T-helper 1 cell treated with Interleukin-12 subunit alpha and Interleukin-12 subunit beta and Interleukin-4 antibody, amounts not matched to agents 30 μg/mL and 1 μg/mL, for 36 hours (primary cell): ENCODE results near the gene SMAD3.

Experiments used
- H3K27ac Mint-ChIP-seq: one replicate; pipeline ENCODE4 v1.8.0; 2021; ENCODE audit warnings: mild to moderate bottlenecking, mixed read lengths
- H3K27me3 Mint-ChIP-seq: one replicate; pipeline ENCODE4 v1.8.0; 2021; ENCODE audit warnings: low read depth, mixed read lengths
- H3K36me3 Mint-ChIP-seq: one replicate; pipeline ENCODE4 v1.8.0; 2021; ENCODE audit warnings: low read depth, mixed read lengths
- H3K4me1 Mint-ChIP-seq: one replicate; pipeline ENCODE4 v1.8.0; 2021; ENCODE audit warnings: low read depth, mixed read lengths
- H3K4me3 Mint-ChIP-seq: one replicate; pipeline ENCODE4 v1.8.0; 2021; ENCODE audit warnings: mild to moderate bottlenecking, moderate library complexity, mixed read lengths
- H3K9me3 Mint-ChIP-seq: one replicate; pipeline ENCODE4 v1.8.0; 2021; ENCODE audit warnings: mixed read lengths

Gene SMAD3

DNA sequence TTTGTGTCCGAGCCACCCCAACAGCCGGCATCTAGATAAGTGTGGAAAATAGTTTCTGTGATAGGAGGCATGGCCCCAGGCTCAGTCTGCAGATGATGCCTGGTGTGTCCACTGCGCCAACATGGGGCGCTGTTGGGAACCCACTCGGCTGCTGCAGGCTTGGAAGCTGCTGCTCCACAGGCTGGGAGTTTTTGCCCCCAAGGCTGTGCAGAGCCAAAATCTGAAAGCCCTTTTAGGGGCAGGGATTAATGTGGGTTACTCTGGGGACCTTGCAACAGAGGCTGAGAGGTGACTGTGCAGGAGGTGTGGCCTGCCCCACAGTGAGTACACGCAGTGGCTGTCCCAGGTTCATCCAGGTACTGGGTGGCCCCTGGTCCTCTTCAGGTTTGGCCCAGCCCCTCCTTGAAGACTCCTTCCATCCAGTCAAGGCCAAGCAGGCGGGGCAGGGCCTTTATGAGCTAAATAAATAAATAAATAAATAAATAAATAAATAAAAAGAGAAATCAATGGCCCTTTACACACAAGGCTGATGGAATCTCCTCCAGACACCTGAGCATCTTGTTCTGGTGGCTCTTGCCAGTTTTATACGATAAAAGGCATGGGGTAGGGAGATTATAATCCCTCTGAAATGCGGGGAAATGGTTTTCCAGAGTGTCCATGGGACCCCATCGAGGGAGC, 115.3 kb downstream of the SMAD3 start:
- no peak overlapping the region for H3K4me3 Mint-ChIP-seq
- H3K27ac Mint-ChIP-seq, result no peak overlapping the region
- no peaks in the 10 kb centered on the region for H3K9me3 Mint-ChIP-seq
- peaks cover 53% of the 10 kb centered on the region for H3K36me3 Mint-ChIP-seq
- no peaks in the 10 kb centered on the region for H3K27me3 Mint-ChIP-seq
- peaks cover 29% of the 10 kb centered on the region for H3K4me1 Mint-ChIP-seq

DNA sequence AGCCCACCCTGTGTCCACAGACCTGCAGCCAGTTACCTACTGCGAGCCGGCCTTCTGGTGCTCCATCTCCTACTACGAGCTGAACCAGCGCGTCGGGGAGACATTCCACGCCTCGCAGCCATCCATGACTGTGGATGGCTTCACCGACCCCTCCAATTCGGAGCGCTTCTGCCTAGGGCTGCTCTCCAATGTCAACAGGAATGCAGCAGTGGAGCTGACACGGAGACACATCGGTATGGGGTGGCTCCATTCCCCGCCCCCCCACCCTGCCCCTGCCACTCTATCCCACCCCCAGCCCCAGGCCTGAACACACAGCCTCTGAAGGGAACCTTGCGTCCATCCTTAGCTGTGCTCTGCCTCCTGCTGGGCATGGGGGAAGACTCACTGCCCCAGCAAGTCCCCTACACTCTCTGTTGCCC, 115.8 kb downstream of the SMAD3 start:
- no peaks in the 10 kb centered on the region for H3K27me3 Mint-ChIP-seq

DNA sequence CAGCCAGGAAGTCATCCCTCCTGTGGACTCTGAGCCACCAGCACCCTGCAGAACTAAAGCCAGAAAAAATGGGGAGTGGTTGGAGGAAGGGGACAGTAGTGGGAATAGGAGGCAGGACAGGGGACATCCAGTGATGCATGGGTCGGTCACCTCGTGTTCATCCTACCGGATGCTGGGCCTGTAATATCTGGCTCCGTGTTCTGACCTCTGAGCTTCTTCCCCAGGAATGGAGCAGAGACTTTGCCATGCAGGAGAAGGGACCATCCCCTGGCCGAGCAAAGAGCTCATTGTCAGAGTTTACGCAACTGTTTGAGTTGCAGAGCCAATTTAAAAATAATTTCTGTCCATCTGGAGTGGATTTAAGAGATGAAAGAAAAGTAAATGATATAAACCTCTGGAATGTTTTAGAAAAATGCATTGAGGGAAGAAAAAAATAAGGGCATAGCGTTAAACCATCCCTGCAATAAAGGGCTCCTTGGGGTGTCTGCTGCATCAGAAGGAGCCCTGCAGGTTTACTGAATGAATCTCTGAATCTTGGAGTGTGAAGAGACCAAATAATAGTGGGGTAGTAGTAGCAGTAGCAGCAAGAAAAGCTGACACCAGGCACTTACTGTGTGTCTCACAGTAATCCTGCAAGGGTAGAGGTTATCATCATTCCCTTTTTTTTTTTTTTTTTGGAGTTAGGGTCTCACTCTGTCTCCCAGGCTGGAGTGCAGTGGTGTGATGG, 118.2 kb downstream of the SMAD3 start:
- H3K27ac Mint-ChIP-seq, result peak overlapping the region; percentile 9
- peaks cover 65% of the 10 kb centered on the region for H3K36me3 Mint-ChIP-seq
- no peak overlapping the region for H3K4me3 Mint-ChIP-seq

More for the DNA sequence above, 115.8 kb downstream of the SMAD3 start:
- Mint-ChIP-seq H3K36me3 (peaks cover 53% of the 10 kb centered on the region), H3K4me3 (no peak overlapping the region), H3K27ac (peak overlapping the region; percentile 41), H3K4me1 (peaks cover 27% of the 10 kb centered on the region), H3K9me3 (no peaks in the 10 kb centered on the region)

GRCh38 chr15:67184208-67184925, 119.0 kb downstream of the SMAD3 start:
- Mint-ChIP-seq H3K36me3 (peaks cover 62% of the 10 kb centered on the region), H3K4me3 (no peak overlapping the region), H3K27me3 (no peaks in the 10 kb centered on the region), H3K4me1 (peaks cover 21% of the 10 kb centered on the region), H3K27ac (no peak overlapping the region), H3K9me3 (no peaks in the 10 kb centered on the region)

More for the DNA sequence above, 118.2 kb downstream of the SMAD3 start:
- H3K4me1 Mint-ChIP-seq, result peaks cover 22% of the 10 kb centered on the region
- no peaks in the 10 kb centered on the region for H3K9me3 Mint-ChIP-seq
- H3K27me3 Mint-ChIP-seq, result no peaks in the 10 kb centered on the region

- H3K27me3 Mint-ChIP-seq, result no peaks in the 10 kb centered on the region
- peaks cover 14% of the 10 kb centered on the region for H3K4me1 Mint-ChIP-seq
- H3K36me3 Mint-ChIP-seq, result peaks cover 61% of the 10 kb centered on the region
- H3K27ac Mint-ChIP-seq, result peak overlapping the region; percentile 80
- H3K9me3 Mint-ChIP-seq, result no peaks in the 10 kb centered on the region
- H3K4me3 Mint-ChIP-seq, result no peak overlapping the region
Observed at GRCh38 chr15:67185051-67185450, 119.6 kb downstream of the SMAD3 start.

- Mint-ChIP-seq H3K27ac (peak overlapping the region; percentile 80), H3K9me3 (no peaks in the 10 kb centered on the region), H3K36me3 (peaks cover 67% of the 10 kb centered on the region), H3K4me1 (peaks cover 14% of the 10 kb centered on the region), H3K27me3 (no peaks in the 10 kb centered on the region), H3K4me3 (no peak overlapping the region)
Observed at GRCh38 chr15:67185621-67186225, 120.3 kb downstream of the SMAD3 start.

DNA sequence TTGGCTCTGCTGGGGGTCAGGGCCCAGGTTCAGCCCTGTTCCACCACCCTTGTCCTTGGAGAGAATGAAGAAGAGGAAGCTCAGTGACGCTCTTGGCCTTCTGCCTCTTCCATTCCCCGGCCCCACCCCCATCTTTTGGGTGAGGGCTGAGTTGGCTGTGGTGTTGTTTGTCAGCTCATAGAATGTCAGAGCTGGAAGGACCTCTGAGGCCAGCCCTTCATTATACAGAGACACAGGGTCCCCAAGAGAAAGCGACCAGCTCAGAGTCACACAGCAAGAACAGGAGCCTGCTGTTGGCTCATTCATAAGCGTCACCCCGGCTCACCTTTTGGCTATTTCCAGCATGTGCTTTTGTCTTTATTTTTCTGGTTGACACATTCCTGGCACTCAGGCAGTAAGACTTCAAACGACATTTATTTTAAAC, 120.8 kb downstream of the SMAD3 start:
- no peaks in the 10 kb centered on the region for H3K27me3 Mint-ChIP-seq
- peaks cover 14% of the 10 kb centered on the region for H3K4me1 Mint-ChIP-seq
- H3K4me3 Mint-ChIP-seq, result no peak overlapping the region
- H3K9me3 Mint-ChIP-seq, result no peaks in the 10 kb centered on the region
- H3K27ac Mint-ChIP-seq, result peak overlapping the region; percentile 55
- peaks cover 72% of the 10 kb centered on the region for H3K36me3 Mint-ChIP-seq

- Mint-ChIP-seq H3K36me3 (peaks cover 74% of the 10 kb centered on the region), H3K27me3 (no peaks in the 10 kb centered on the region), H3K4me1 (peaks cover 12% of the 10 kb centered on the region), H3K9me3 (no peaks in the 10 kb centered on the region), H3K4me3 (no peak overlapping the region), H3K27ac (peak overlapping the region; percentile 36)
Observed at GRCh38 chr15:67186688-67187087, 121.3 kb downstream of the SMAD3 start.

DNA sequence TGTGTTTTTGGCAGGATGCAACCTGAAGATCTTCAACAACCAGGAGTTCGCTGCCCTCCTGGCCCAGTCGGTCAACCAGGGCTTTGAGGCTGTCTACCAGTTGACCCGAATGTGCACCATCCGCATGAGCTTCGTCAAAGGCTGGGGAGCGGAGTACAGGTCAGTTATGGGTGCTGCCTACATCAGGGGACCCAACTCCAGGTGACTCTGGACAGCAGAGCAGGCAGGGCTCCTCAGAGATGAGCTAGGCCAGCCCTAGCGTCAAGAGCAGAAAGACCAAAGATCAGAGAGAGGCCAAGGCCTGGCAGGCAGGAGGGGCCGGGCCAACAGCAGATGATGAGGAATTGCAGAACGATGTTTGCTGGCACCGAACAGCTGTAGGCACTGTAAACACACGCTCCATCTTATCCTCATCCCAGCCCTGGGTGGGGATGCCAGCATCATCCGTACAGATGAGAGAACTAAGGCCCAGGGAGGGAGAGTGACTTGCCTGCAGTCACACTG, 122.0 kb downstream of the SMAD3 start:
- Mint-ChIP-seq H3K9me3 (no peaks in the 10 kb centered on the region), H3K36me3 (peaks cover 77% of the 10 kb centered on the region), H3K27ac (peak overlapping the region; percentile 49), H3K4me1 (peaks cover 17% of the 10 kb centered on the region), H3K4me3 (no peak overlapping the region), H3K27me3 (no peaks in the 10 kb centered on the region)

DNA sequence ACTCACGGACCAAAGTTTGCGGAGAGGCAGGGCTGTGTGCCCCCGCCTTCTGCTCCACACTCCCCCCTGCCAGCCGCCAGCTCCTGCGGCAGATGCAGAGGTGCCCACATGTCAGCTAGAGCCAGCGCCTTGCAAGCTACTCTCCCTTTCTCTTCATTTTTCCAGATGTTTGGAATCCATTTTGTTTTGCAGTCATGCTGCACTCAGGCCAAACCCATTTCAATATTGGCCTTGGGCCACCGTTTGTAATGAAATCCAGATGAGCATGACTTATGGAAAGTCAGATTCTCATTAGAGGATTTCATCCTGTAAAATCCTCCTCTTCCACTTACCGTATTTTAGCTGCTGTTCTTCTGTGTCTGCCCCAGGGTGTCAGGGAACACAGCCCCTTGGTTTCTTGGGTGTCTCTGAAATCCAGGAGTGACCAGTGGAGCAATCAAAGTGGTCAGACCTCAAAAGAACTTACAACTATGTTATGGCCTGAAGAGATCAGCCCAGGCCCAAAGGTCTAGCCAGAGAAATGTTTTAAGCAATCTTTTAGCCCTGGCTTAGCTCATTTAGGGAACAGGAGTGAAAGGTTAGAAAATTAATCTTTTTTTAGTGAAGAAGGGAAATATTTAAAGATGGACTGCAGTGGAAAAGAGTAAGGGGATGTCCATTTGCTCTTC, 123.3 kb downstream of the SMAD3 start:
- H3K4me3 Mint-ChIP-seq, result no peak overlapping the region
- no peaks in the 10 kb centered on the region for H3K9me3 Mint-ChIP-seq
- no peak overlapping the region for H3K27ac Mint-ChIP-seq
- H3K4me1 Mint-ChIP-seq, result peaks cover 20% of the 10 kb centered on the region
- H3K27me3 Mint-ChIP-seq, result no peaks in the 10 kb centered on the region
- H3K36me3 Mint-ChIP-seq, result peaks cover 83% of the 10 kb centered on the region

GRCh38 chr15:67189326-67190051, 124.1 kb downstream of the SMAD3 start:
- H3K27me3 Mint-ChIP-seq, result no peaks in the 10 kb centered on the region
- no peaks in the 10 kb centered on the region for H3K9me3 Mint-ChIP-seq
- no peak overlapping the region for H3K4me3 Mint-ChIP-seq
- no peak overlapping the region for H3K27ac Mint-ChIP-seq
- peaks cover 82% of the 10 kb centered on the region for H3K36me3 Mint-ChIP-seq
- peaks cover 20% of the 10 kb centered on the region for H3K4me1 Mint-ChIP-seq

DNA sequence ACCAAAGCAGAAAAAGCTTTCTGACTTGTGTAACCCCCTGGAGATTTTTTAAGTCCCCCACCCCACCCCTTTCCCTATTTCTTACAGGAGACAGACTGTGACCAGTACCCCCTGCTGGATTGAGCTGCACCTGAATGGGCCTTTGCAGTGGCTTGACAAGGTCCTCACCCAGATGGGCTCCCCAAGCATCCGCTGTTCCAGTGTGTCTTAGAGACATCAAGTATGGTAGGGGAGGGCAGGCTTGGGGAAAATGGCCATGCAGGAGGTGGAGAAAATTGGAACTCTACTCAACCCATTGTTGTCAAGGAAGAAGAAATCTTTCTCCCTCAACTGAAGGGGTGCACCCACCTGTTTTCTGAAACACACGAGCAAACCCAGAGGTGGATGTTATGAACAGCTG, 124.9 kb downstream of the SMAD3 start:
- H3K27ac Mint-ChIP-seq, result no peak overlapping the region
- H3K4me3 Mint-ChIP-seq, result no peak overlapping the region
- no peaks in the 10 kb centered on the region for H3K27me3 Mint-ChIP-seq
- peaks cover 16% of the 10 kb centered on the region for H3K4me1 Mint-ChIP-seq
- no peaks in the 10 kb centered on the region for H3K9me3 Mint-ChIP-seq
- peaks cover 81% of the 10 kb centered on the region for H3K36me3 Mint-ChIP-seq

DNA sequence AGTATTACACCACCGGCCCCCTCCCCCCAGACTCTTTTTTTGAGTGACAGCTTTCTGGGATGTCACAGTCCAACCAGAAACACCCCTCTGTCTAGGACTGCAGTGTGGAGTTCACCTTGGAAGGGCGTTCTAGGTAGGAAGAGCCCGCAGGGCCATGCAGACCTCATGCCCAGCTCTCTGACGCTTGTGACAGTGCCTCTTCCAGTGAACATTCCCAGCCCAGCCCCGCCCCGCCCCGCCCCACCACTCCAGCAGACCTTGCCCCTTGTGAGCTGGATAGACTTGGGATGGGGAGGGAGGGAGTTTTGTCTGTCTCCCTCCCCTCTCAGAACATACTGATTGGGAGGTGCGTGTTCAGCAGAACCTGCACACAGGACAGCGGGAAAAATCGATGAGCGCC, 125.4 kb downstream of the SMAD3 start:
- Mint-ChIP-seq H3K4me1 (peaks cover 19% of the 10 kb centered on the region), H3K27me3 (no peaks in the 10 kb centered on the region), H3K9me3 (no peaks in the 10 kb centered on the region), H3K4me3 (no peak overlapping the region), H3K27ac (peak overlapping the region; percentile 36), H3K36me3 (peaks cover 81% of the 10 kb centered on the region)
